Activated CD8-positive, alpha-beta memory T cell treated with anti-CD3 and anti-CD28 coated beads, Interleukin-2, amount 50 U/mL, for 4 hours (primary cell): Measurements from ENCODE around the gene ENAH.

Experiments used
- DNase-seq: peaks from one replicate; pipeline ENCODE4 v3.0.0-alpha.2; 2020

ENAH gene

DNA sequence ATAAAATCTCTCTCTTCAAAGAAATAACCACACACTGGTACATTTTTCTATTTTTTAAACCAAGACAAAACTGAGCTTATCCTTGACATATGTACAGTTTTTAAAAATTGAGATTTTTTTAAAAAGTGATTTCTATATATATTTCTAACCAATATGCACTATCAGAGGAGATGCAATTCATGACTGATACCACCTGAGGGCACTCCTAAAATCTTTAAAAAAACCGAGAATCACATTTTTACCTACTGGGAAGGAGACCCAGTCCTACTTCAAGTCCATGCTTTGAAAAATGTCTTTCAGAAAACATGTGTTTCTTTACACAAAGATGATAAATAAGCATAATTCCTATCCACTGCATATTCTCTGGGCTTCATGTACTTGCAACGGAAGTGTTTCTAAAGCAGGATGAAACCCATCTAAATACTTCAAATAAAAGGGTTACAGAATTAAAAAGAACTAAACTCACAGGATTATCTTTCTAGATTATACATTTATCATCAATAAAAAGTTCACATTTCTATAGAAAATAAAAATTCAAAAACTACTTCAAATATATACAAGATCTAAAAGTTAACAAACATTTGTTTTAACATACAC, 98.6 kb downstream of the ENAH start:
- DNase-seq = no peak

- no peak for DNase-seq
These were observed 103.1 kb downstream of the ENAH start for GRCh38 chr1:225549821-225550220.

- no peak for DNase-seq
These were observed 104.6 kb downstream of the ENAH start for GRCh38 chr1:225548140-225548857.

DNA sequence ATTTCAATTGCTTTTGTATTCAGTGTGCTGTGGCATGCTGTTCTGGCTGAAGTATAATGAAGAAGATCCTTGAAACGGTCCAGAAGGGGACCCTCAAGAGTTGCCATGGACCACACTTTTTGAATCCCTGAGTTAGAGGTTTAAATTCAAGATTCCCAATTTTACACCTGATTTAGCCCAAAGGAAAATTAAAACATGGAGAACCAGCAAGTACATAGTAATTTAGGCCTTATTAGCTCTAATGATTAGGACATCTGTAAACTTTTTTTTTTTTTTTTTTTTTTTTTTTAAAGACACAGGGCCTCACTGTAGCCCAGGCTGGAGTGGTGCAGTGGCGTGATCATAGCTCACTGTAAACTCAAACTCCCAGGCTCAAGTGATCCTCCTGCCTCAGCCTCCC, 107.3 kb downstream of the ENAH start:
- no peak for DNase-seq

GRCh38 chr1:225544924-225545323, 108.0 kb downstream of the ENAH start:
- DNase-seq = no peak

DNA sequence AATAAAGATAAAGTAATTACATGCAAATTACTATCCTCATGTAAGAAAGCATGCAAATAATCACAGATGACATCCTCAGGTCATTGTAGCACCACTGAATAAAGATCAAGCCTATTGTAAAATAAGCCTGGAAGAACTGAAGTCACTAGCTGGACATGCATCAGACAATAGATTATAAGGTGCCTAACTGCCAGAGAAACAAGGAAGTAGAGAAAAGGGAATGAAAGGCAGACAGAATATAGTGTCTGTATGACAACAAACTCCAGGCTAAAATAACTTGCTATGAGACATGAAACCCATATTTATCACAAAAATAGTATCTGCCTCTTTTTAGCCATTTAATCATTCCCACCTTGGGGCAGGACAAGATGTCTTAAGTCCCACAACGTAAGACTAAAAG, 108.7 kb downstream of the ENAH start:
- DNase-seq = no peak

- DNase-seq = no peak
These were observed 109.6 kb downstream of the ENAH start for GRCh38 chr1:225543350-225543749.

GRCh38 chr1:225541383-225541782, 111.5 kb downstream of the ENAH start:
- DNase-seq = no peak

DNA sequence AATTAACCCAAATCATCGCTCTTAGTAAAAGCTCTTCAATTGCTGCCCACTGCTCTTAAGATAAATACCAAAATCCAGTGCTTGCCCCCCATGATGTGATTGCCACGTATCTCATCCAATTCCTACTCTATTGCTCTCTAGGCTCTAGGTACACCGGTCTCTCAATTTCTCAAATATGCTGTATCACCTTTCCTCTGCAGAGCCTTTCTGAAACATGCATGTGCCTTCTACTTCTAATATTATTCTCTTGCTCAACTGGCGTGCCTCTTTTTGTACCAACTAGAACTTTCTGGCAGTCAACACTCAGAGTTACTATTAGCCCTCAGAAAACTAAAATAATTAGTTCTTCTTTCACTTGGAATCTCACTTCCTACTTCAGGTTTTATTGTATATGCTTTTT, 113.3 kb downstream of the ENAH start:
- no peak for DNase-seq

- no peak for DNase-seq
These were observed 113.9 kb downstream of the ENAH start for GRCh38 chr1:225539069-225539468.

DNA sequence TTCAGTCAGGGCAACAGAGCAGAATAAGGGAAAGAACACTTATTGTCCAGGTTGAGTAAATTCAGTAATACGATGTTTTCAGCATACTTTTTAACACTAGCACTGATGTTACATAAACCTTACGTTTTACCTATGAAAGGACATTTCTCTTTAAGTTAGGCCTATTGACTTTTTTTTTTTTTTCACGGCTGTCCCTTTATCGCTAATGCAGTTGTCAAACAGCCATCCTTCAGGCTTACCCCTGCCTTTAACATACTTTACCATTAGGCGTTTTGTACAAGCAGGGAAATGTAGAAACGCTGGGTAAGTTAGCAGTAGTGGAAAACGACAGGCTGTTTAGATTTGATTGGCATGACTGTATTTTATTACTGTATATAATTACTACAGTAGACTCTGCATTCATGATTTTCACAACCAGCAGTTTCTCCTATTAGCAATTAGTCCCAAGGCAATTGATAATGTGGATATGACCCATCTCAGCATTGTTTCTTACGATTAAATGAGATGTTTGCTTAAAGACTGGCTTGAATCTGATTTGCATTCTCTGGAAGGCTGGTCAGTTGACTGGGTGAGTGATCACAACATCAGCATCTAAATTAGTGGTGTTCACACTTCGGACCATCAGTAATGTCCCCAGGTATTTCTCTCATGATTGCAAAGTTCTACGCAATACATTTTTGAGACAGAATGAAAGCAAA, 115.2 kb downstream of the ENAH start:
- DNase-seq = no peak

- DNase-seq = no peak
These were observed 117.6 kb downstream of the ENAH start for GRCh38 chr1:225535280-225535679.

- no peak for DNase-seq
These were observed 118.2 kb downstream of the ENAH start for GRCh38 chr1:225534772-225535171.

GRCh38 chr1:225534135-225534534, 118.8 kb downstream of the ENAH start:
- DNase-seq = no peak

DNA sequence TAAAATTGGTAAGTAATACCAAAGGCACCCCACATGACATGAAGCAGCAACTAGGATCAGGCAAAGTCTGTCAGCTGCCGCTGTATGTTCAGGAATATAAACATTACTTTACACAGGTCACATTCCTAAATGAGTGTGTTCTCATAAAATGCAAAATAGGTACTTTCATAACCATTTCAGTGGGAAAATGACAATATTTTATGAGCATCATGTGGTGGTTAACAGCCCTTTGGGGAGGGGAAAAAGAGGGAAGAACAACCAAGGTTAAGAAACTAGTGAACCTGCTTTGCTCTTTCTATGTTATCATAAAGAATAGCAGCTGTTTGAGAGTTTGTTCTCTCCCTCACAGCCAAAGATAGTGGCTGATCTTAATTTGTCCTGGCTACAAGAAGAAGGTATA, 119.7 kb downstream of the ENAH start:
- DNase-seq = no peak

DNA sequence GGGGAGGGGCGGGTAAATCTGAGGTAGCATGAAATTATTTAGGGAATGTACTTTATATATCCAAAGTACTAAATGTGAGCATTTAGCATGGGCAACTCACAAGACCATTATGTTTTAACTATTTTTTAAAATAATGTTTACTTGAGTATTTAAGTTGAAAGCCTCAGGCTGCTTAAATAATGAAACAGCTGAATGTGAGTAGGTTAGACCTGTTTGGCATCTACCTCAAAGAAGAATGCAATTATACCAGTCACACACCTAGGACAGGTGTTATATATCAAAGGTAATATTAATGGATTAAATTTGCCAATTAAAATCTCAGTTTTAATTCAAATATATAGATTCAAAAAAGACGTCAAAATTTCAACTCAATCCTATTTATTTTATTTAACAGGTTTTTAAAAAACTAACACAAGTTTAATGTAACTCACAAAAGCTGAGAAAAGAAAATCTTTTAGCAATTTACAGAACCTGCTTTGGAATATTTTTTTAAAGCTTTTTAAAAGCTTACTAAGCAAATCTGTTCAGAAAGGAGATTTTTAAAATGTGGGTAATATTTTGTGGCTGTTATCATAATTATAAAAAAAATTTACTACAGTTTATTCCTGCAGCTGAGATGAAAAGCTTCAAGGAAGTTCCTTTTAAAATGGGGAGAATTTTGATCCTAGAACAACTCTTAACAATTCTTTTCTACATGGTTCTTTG, 120.5 kb downstream of the ENAH start:
- DNase-seq = no peak

DNA sequence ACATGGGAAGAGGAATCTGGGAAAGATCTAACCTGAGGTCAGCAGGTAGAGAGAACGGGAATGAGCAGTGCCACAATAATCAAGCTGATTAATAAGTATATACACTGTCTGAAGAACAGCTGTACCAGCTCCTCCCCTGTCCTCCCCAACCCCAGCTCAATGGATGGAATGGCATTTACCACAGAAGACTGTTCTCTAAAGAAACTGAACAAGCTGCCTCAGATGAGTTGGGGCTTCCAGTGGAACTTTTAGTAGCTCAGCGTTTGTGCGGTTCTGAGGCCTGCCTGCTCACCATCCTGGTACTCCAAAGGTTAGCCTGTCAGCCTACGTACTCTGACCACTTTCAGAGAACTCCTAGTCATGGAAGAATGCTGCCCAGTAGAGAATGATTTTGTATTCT, 123.2 kb downstream of the ENAH start:
- no peak for DNase-seq

GRCh38 chr1:225527575-225527974, 125.3 kb downstream of the ENAH start:
- DNase-seq = no peak

- DNase-seq = no peak
These were observed 126.0 kb downstream of the ENAH start for GRCh38 chr1:225526878-225527277.

- DNase-seq = no peak
These were observed 127.5 kb downstream of the ENAH start for GRCh38 chr1:225525377-225525776.

DNA sequence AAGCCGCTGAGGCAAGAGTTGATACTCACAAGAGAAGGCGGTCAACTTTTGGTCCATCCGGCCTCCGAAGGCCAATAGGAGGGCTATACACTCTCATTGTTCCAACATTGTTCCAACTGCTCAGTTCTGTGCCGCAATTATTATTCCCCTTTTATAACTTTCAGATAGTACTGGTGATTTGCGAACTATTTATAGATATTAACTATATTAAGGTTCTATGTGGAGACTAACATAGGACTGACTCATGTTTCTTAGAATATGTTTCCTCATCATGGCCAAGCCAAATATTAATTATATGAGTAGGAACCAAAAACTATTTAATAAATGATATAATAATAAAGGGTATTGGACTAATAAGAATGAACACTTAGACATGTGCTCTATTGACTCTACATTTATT, 128.4 kb downstream of the ENAH start:
- no peak for DNase-seq

GRCh38 chr1:225523263-225523950, 129.5 kb downstream of the ENAH start:
- no peak for DNase-seq
